SU-DHL-6 (cell line): ENCODE measurements around the gene RPL27A.

ENCODE experiments used
- H2AFZ ChIP-seq: fragments of 200-600 bp; sonication (generic); 2 replicates; pipeline ENCODE4 v1.6.1; 2014; ENCODE audit warnings: low read depth, mild to moderate bottlenecking, moderate library complexity, mixed read lengths, antibody characterized with exemption, low read length; ENCODE audit not compliant: severe bottlenecking
- H3F3A ChIP-seq: fragments of 200-600 bp; shearing (Covaris generic); 2 replicates; pipeline ENCODE4 v1.6.0; 2016; ENCODE audit warnings: antibody characterized with exemption, mild to moderate bottlenecking; ENCODE audit not compliant: insufficient read depth
- H3K27ac ChIP-seq: fragments of 200-600 bp; sonication (generic); 2 replicates; pipeline ENCODE4 v1.5.1; 2016; ENCODE audit warnings: low read depth, mild to moderate bottlenecking, low read length, moderate library complexity, mixed read lengths
- H3K27me3 ChIP-seq: fragments of 200-600 bp; sonication (generic), shearing (Covaris generic); 2 replicates; pipeline ENCODE4 v1.6.0; 2014; ENCODE audit warnings: mild to moderate bottlenecking, low read length
- H3K36me3 ChIP-seq: fragments of 200-600 bp; sonication (generic); 2 replicates; pipeline ENCODE4 v1.6.1; 2014; ENCODE audit warnings: mild to moderate bottlenecking, low read length, mixed read lengths
- H3K4me2 ChIP-seq: fragments of 300-600, 200-600 bp; shearing (Covaris generic), sonication (generic); 2 replicates; pipeline ENCODE4 v1.6.0; 2014; ENCODE audit warnings: low read length, low read depth, mild to moderate bottlenecking; ENCODE audit not compliant: poor library complexity, severe bottlenecking
- H3K4me3 ChIP-seq: fragments of 200-600 bp; sonication (generic); 2 replicates; pipeline ENCODE4 v1.5.1; 2014; ENCODE audit warnings: antibody characterized with exemption, low read length, mild to moderate bottlenecking, mixed read lengths; ENCODE audit not compliant: insufficient read depth, poor library complexity, severe bottlenecking
- H3K79me2 ChIP-seq: fragments of 200-600 bp; sonication (generic); 2 replicates; pipeline ENCODE4 v1.6.1; 2014; ENCODE audit warnings: mild to moderate bottlenecking, low read length, moderate library complexity; ENCODE audit not compliant: insufficient read depth
- H3K9ac ChIP-seq: fragments of 200-600 bp; sonication (generic); 2 replicates; pipeline ENCODE4 v1.7.0; 2014; ENCODE audit warnings: mild to moderate bottlenecking, low read length
- H3K9me2 ChIP-seq: fragments of 200-600 bp; sonication (generic); replicated peaks from 2 replicates; pipeline ENCODE4 v1.6.1; 2014; ENCODE audit warnings: low read length; ENCODE audit not compliant: insufficient read depth
- H3K9me3 ChIP-seq: fragments of 200-600 bp; sonication (generic); 2 replicates; pipeline ENCODE4 v1.6.1; 2014; ENCODE audit warnings: low read length, mixed read lengths; ENCODE audit not compliant: insufficient read depth
- H4K20me1 ChIP-seq: fragments of 200-600 bp; sonication (generic); 2 replicates; pipeline ENCODE4 v1.6.1; 2014; ENCODE audit warnings: low read depth, mild to moderate bottlenecking, antibody characterized with exemption, low read length, moderate library complexity, mixed read lengths
- CTCF ChIP-seq: fragments of 200-600 bp; sonication (generic); IDR thresholded peaks from one replicate; pipeline ENCODE4 v1.5.1; 2017; ENCODE audit warnings: antibody characterized with exemption, mild to moderate bottlenecking, low read length, moderate library complexity; ENCODE audit not compliant: insufficient read depth, poor library complexity, severe bottlenecking
- EZH2phosphoT487 ChIP-seq: fragments of 200-600 bp; sonication (generic), shearing (Covaris generic); conservative IDR thresholded peaks from 2 replicates; pipeline ENCODE4 v1.6.1; 2018; ENCODE audit warnings: mild to moderate bottlenecking, antibody characterized with exemption, low read length, moderate library complexity, mixed read lengths

RPL27A gene

DNA sequence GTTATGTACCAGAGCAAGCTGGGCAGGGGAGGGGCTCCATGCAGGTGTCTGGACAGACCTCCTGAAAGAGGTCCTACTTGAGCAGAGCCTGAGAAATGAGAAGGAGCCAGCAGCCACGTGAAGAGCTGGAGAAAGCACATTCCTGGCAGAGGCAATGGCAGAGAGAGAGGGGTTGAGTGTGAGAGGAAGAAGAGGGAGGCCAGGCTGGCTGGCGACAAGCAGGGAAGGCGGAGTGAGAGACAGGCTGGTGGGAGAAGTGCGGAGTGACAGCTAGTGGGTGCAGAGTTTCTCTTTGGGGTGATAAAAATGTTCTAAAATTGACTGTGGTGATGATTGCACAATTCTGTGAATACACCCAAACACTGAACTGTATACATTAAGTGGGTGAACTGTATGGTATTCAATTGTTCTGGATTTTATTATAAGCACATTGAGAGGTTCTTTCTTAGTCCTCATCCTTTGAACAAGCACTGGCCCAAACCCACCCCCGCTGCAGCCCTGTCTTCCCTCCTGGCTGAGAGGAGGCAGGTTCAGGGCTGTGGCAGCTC is 29.4 kb downstream of the RPL27A start:
- Histone ChIP-seq H3K9me2 (no peaks in the 10 kb centered on the region), H3K27me3 (no peaks in the 10 kb centered on the region), H2AFZ (no peak overlapping the region), H3K4me3 (no peak overlapping the region), H3F3A (no peaks in the 10 kb centered on the region), H3K36me3 (no peaks in the 10 kb centered on the region), H3K9me3 (no peaks in the 10 kb centered on the region), H3K4me2 (no peak overlapping the region), H3K27ac (no peak overlapping the region), H3K9ac (no peak overlapping the region), H4K20me1 (no peaks in the 10 kb centered on the region), H3K79me2 (no peaks in the 10 kb centered on the region)
- TF ChIP-seq EZH2phosphoT487 (no peak), CTCF (no peak)

GRCh38 chr11:8712506-8712905 is 29.9 kb downstream of the RPL27A start:
- no peaks in the 10 kb centered on the region for H3F3A ChIP-seq
- H3K79me2 ChIP-seq, result no peaks in the 10 kb centered on the region
- H3K36me3 ChIP-seq, result no peaks in the 10 kb centered on the region
- no peaks in the 10 kb centered on the region for H4K20me1 ChIP-seq
- H2AFZ ChIP-seq, result no peak overlapping the region
- TF ChIP-seq CTCF (no peak), EZH2phosphoT487 (no peak)
- no peaks in the 10 kb centered on the region for H3K9me3 ChIP-seq
- no peaks in the 10 kb centered on the region for H3K27me3 ChIP-seq
- H3K9ac ChIP-seq, result no peak overlapping the region
- no peaks in the 10 kb centered on the region for H3K9me2 ChIP-seq
- H3K4me2 ChIP-seq, result no peak overlapping the region
- H3K4me3 ChIP-seq, result no peak overlapping the region
- no peak overlapping the region for H3K27ac ChIP-seq

DNA sequence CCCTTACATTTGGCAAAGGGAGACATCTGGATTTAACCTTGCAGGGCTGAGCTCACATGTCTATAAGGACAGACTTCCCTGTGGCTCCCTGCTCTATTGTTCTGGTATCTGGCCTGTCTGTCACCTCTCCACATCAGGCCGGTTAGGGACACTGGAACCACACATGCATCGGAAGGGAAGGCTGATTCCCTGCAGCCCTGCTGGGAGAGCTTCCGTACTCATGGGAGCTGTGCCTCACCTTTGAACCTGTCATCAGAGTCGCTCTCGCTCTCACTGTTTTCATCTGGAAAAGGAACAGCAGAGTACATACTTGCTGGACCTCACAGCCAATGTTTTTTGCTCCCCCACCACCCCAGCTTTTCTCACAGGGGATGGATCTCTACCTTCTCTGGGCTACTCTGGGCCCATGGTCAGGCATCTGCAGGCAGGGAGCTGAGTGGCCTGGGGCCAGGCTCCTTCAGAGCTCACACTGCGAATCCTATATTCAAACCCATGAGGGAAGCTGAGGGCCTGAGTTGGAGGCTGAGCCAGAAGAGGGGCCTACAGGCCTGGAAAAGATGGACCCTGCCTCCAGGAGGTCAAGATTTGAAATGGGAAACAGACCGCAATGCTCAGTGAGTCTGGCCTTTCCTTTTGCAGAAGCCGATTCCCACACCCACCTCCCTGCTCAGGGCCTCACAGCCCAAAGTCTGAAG is 31.3 kb downstream of the RPL27A start:
- no peak for TF ChIP-seq EZH2phosphoT487
- TF ChIP-seq CTCF, result no peak
- Histone ChIP-seq H3F3A (no peaks in the 10 kb centered on the region), H3K4me3 (no peak overlapping the region), H4K20me1 (no peaks in the 10 kb centered on the region), H2AFZ (no peak overlapping the region), H3K9me3 (no peaks in the 10 kb centered on the region), H3K27me3 (no peaks in the 10 kb centered on the region), H3K36me3 (no peaks in the 10 kb centered on the region), H3K27ac (no peak overlapping the region), H3K79me2 (no peaks in the 10 kb centered on the region), H3K9me2 (no peaks in the 10 kb centered on the region), H3K9ac (no peak overlapping the region), H3K4me2 (no peak overlapping the region)
